ENCODE data around the gene DIP2B.

- no peak for TF ChIP-seq ELF4 (CRISPR knock-in tag; IDR thresholded peaks at IDR 0.05; ENCODE audit: low read depth)
- no peak for TF ChIP-seq CTCF (IDR thresholded peaks at IDR 0.05)
- TF ChIP-seq SOX15 (CRISPR knock-in tag; IDR thresholded peaks at IDR 0.05): no peak
- no peak for TF ChIP-seq ATF2 (CRISPR knock-in tag; IDR thresholded peaks at IDR 0.05; ENCODE audit: borderline replicate concordance, low read depth)
These were observed 243.0 kb downstream of the DIP2B start for GRCh38 chr12:50747817-50748216.
